NCI-H460 (cell line): ENCODE results near the gene S100A13. TPM values are rescaled to one million over a fixed set of nuclear protein-coding genes. Genes with fewer than 3 reads are reported as not detected.
"Not testable (repeated sequence)": the region's sequence is repeated elsewhere in the genome, so short reads cannot be mapped to it uniquely, and the experiment has no call there.

ENCODE experiments used
- DNase-seq: peaks from one replicate; pipeline ENCODE4 v3.0.0-alpha.2; 2016; ENCODE audit warnings: low read depth; ENCODE audit errors: extremely low read depth
- polyA plus RNA-seq: library from polyadenylated mRNA; depleted of rRNA; stranded (reverse); fragments of >200 nt; gene quantifications from 2 replicates; pipeline ENCODE4 v1.2.3, GENCODE V29; 2014; cell fraction: nucleus; rRNA removed
- total RNA-seq: library from RNA; depleted of rRNA; stranded (reverse); fragments of >200 nt; shearing (Covaris generic); gene quantifications from 2 replicates; pipeline ENCODE4 v1.2.3, GENCODE V29; 2014; rRNA removed

Gene S100A13
- 74.4 and 99.7 TPM in 2 replicates for total RNA-seq
- polyA plus RNA-seq, result 49.8 and 64.3 TPM in 2 replicates

DNA sequence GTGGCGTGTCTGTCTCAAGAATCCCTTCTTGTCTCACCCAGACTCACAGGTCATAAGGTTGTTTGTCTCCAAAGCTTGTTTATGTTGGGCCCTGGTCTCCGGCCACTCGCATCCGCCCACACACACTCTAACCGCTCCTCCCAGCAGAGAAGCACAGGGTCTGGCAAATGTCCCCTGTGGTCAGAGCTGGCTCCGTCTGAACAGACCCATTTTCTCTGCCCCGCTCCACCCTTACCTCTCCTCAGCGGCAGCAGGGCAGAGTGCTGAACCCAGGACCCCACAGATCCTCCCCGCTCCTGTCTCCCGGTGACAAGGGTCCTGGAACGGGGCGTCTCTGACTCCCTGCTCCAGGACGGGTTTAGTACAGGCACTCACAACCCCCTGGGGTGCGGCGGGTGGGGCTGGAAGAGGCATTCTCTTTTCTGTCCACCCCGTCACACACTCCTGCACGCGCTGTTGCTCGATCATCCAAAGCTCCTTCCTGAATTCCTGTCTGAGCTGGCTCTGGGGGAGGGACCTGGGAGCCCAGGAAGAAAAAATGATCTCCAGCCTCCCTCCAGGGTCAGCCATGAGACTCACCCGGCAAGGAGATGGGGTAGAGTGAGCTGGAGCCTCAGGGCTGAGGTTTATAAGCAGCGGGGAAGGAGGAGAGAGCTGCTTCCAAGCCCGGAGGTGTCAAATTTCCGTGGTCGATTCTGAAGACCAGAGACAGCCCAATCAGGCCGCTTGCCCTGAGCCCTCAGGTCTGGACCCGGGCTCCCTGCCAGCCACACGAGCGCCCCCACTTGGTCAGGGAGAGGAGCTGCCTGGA lies at the start of gene S100A13:
TSS of gene S100A13 (minus strand) at position 602 of the 811 bp plus-strand sequence. CDS start 1,033 bp downstream, outside the sequence.
- DNase-seq, result peak; percentile 87

DNA sequence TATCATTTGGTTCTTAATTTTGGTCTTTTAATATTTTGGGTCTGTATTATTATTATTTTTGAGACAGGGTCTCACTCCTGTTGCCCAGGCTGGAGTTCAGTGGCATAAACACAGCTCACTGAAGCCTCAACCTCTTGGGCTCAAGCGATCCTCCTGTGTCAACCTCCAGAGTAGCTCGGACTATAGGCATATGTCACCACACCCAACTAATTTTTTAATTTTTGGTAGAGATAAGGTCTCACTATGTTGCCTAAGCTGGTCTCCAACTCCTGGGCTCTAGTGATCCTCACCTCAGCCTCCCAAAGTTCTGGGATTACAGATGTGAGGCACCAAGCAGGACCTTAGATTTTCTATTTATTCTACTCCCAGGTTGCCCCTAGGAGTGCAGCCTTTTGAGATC lies 46.2 kb upstream of the S100A13 start:
- DNase-seq, result no peak

DNA sequence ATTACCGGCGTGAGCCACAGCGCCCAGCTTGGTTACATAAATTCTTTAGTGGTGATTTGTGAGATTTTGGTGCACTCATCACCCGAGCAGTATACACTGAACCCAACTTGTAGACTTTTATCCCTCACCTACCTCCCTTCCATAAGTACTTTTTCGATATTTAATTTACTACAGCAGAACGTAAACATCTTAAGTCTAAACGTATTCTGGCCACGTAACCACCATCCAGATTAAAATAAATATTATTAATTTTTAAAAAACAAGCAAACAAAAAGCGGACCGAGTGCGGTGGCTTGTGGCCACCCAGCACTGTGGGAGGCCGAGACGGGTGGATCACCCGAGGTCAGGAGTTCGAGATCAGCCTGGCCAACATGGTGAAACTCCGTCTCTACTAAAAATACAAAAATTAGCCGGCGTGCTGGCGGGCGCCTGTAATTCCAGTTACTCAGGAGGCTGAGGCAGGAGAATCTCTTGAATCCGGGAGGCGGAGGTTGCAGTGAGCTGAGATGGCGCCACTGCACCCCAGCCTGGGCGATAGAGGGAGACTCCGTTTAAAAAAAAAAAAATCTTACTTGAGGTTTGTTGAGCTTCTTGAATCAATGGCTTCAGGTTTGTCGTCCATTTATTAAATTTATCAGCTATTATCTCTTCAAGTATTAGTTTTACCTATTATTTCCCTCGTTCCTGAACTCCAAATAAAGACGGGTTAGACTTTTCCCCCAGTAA lies 44.5 kb upstream of the S100A13 start:
- DNase-seq, result not testable (repeated sequence)

DNA sequence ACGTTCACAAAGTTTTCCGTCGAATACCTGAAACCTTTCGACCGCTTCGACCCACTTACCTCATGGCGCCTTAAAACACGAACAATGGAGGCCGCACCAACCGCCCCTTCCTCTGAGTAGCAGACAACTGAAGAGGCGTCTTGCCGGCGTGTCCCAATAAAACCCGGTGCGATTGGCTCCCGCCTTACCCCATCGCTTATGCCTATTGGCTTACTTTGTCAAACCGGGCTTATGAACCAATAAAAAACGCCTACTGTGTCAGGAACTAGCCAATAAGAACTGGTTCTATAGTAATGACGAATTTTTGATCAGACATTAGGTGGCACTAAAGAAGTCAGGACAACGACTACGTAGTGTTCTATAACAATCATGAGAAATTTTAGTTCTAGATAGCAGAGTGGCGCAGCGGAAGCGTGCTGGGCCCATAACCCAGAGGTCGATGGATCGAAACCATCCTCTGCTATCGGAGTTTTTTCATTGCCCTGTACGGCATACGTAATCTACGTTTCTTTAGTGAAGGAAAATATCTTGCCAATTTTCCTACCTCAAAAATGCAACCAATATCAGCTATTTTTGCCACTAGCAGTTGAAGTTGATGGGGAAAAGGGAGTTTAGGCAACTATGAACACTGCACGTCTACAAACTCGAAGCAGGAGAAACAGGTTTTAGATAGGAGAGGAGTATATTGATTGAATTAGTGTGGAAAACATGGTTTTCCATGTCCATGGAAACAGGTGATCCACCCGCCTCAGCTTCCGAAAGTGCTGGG lies 43.7 kb upstream of the S100A13 start, which contains the start of gene ILF2:
TSS of gene ILF2 (minus strand) at position 135 of the 769 bp plus-strand sequence. CDS start at position 64, 71 bp downstream.
- peak; percentile 100 for DNase-seq

DNA sequence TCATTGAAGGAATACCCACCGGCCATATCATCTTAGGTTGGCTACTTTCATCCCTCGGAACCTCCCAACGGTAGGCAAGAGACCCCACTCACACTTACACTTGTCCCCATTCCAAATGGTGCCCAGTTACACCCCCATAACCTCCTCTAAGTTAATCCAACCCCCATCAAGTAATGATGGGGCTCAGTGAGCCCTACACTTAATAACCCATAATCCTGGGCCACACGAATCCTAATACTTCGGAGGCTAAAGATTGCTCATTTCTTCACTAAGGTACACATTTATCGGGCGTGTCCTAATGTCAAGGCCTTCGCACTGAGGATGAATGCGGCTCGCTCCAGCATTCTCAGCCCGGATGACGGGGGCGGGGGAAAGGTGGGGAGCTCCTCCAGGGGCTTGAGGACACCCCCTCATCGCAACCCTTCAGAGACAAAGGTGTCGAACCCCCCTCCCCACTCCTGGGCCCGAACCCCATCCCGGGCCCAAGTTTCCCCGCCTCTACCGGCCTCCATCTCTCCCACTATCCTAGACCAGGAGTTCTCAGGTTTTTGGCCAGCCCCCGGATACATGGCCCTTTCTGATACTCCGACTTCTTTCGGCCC lies 43.1 kb upstream of the S100A13 start:
- DNase-seq, result no peak

DNA sequence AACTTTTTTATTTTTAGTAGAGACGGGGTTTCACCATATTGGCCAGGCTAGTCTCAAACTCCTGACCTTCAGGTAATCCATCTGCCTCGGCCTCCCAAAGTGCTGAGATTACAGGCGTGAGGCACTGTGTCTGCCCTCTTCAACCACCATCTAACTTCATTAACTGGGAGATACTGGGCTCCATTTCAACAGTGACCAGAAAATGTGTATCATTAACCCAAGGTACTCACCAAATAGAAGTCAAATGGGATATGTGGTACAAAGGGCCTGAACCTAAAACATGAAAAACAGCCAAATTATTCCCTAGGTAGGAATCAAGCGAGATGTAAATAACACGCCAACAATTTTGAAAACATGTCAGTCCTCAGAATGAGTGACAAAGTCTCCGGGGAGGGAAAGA lies 42.3 kb upstream of the S100A13 start:
- DNase-seq, result no peak

DNA sequence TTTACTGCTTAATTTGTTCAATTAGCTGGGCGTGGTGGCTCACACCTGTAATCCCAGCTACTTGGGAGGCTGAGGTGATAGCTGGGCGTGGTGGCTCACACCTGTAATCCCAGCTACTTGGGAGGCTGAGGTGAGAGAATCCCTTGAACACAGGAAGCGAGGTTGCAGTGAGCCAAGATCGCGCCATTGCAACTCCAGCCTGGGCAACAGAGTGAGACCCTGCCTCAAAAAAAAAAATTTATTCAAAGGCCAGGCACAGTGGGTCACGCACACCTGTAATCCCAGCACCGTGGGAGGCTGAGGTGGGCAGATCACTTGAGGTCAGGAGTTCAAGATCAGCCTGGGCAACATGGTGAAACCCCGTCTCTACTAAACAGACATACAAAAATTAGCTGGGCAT lies 41.4 kb upstream of the S100A13 start:
- DNase-seq, result not testable (repeated sequence)

DNA sequence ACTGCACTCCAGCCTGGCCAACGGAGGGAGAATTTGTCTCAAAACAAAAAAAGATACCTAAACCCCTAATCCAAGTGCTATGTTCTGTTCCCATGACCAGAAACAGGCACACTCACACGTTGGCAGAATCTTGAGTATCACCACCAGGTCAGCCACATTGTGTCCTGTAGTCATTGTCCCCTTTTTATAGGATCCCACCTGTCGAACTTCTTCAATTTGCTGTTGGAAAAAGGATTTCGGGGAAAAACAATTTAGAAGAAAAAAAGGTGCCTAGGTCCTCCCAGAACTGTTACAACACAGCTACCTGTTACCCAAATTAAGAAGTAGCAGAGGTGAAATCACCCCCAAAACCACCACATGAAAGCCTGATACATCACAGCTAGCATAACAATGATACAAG lies 40.1 kb upstream of the S100A13 start:
- DNase-seq, result no peak

DNA sequence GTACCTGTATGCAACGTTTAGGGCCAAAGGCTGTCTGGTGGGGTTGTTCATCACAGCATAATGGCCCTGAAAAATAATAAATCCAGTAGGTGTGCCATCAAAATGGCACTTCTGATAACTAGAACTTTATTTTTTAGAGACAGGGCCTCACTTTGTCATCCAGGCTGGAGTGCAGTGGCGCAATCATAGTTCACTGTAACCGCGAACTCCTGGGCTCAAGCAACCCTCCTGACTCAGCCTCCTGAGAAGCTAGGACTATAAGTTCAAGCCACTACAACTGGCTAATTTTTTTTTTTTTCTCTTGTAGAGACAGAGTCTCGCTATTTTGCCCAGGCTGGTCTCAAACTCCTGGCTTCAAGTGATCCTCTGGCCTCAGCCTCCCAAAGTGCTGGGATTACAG lies 35.9 kb upstream of the S100A13 start:
- no peak for DNase-seq

DNA sequence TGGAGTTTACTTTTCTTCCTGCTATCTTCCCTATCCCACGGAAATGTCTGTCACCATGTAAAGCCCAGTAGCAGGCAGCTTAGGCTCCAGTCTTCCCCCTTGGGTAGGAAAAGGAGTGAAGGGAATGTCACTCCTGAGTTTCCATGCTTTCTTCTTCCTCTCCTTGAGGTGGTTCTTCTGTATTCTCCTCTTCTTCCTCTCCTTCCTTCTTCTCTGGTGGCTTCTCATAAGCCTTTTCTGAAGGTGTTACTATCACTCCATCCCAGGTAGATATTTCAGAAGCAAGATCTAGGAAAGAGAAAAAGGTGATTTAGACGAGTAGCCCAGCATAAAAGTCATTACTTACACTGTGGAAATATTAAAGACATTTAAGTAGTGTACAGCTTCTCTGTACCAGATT lies 35.0 kb upstream of the S100A13 start:
- DNase-seq, result no peak

DNA sequence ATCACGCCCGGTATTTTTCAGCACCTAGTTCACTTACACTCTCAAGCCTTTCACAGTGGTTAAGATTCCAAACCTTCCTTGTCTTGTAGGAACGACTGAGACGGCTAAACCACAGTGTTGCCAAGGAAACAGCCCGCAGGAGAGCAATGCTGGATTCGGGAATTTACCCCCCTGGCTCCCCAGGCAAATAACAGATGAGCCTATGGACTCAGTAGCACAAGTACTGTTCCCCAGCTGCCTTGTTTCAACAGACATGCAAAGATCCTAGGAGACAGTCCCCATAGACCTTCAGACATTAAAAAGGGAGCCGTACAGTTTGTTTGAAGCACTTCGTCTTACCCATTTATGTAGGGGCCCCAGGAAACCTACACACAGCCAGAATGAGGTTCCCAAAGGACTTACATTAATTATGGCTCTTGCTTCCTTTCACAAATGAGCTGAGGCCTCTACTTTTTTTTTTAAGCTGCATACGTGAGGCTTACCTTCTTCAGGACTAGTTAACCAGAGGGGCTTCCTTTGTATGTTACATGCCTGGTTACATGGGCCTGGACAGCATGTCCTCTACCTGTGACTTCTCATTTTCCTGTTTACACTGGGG lies 33.9 kb upstream of the S100A13 start:
- no peak for DNase-seq

DNA sequence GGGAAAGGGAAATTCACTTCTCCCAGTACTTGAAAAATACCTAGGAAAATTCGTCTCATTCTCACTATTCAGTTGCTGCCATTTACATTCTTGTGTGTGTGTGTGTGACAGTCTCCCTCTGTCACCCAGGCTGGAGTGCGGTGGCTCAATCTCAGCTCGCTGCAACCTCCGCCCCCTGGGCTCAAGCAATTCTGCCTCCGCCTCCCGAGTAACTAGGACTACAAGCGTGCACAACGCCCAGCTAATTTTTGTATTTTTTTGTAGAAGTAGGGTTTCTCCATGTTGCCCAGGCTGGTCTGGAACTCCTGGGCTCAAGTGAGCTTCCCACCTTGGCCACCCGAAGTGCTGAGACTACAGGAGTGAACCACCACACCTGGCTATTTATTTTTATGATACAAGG lies 32.4 kb upstream of the S100A13 start:
- DNase-seq, result no peak

DNA sequence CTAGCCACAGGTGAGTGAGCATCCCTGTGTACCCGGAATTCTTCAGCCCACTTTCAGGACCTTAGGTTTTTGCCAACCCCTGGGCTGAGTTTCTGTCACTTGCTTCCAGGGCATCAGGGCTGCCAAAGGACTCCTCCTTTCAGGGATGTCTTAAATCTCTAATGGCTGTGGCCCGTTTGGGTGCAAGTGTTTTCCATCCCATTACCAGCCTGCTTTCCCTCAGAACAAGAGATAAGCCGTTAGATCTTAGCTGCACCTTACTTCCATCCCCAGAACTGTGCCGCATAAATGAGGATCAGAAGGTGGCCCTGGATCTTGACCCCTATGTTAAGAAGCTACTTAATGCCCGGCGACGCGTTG lies 31.9 kb upstream of the S100A13 start:
- no peak for DNase-seq

DNA sequence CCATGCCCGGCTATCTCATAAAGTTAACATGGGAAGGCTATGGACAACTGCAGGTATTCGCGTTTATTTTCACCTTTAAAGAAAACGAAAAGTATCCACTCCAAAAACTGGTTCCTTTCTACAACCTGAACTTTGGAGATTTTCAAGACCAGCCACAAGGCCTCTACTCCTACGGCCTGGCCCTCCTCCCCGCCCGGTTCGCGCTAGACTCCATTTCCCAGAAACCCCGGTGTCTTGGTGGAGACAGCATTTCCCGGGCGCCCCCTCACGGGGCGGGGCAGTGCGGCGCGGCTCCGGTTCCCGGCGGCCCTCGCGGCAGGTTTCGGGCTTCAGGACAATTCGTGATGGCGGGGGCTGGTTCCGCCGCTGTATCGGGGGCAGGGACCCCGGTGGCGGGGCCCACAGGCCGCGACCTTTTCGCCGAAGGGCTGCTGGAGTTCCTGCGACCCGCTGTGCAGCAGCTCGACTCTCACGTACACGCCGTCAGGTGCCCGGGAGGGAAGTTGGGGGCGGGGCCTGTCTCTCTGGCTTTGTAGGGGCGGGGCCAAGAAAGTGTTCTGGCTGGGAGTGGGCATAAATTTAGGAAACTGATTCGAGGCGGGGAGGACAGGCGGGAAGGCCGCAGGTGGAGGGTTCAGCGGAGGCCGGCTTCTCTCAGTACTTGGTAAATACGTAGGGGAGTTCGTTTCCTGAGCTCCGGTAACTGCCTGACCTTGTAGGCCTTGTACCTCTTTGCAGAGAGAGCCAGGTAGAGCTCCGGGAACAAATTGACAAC lies 31.3 kb upstream of the S100A13 start, which contains the start of gene SNAPIN:
TSS of gene SNAPIN (plus strand) at position 304 of the 775 bp plus-strand sequence. CDS start at position 345, 41 bp downstream.
- DNase-seq, result peak; percentile 89

DNA sequence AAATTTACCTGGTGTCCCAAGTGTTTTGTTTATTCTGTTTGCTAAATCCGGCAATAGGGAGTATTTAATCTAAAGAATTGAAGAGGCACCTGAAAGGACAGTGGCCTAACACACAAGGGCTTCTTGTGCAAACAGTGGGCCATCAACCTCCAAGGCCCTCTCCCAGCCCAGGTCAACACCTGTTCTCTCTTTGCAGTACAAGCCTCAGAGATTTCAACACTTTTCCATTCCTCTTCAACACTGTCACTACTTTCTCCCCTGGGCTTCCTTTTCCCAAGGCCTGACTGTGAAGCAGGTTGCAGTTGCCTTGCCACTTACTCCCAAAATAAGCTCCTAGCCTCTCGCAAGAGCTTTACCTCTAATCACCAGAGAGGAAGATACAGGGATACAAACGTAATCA lies 28.0 kb upstream of the S100A13 start:
- no peak for DNase-seq

DNA sequence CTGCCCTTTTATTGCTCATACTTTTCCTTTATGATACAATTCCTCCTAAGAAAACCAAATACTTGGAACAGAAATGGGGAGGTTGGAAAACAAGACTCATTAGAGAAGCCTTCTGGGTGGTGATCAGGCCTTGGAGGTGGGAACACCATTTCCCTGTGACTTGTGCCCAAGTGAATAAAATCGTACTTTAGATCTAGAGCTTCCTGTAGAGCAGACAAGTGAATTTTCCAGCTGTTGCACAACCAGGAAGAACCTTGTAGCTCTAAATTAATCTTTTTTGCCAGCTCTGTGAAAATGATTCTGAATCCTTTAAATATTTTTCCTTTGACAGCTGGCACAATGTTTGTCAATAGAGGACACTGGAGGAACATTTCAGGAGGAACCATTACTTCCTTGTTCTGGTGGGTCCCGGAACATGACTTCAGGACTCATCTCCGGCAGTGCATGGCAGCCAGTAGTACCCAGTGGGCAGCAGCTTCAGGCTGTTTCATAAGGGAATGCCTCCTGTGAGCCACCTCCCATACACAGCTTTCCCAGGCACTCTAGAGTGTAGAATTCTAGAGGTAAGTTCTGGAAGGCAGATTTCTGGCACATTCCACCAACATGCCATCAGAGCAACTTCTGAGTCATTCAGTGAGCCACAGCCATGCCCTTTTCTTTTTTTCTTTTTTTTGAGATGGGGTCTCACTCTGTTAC lies 25.6 kb upstream of the S100A13 start:
- no peak for DNase-seq

DNA sequence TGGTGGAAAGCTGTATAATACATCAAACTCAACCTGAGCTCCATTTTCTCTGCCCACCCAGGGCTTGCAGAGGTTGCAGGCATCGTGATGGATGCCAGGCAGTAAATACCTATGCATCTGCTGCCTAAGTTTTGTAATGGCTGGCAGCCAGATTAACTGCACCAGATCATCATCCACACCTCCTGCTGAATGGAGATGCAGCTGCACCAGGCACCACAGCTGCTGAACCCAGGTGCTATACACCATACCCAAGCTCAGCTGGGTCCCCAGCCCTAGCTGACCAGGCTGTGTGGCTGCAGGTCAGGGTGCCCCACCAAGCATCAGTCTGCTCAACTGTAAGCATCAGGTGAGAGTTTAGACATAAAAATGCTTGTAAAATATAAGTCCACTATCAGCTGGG lies 24.5 kb upstream of the S100A13 start:
- DNase-seq, result no peak

DNA sequence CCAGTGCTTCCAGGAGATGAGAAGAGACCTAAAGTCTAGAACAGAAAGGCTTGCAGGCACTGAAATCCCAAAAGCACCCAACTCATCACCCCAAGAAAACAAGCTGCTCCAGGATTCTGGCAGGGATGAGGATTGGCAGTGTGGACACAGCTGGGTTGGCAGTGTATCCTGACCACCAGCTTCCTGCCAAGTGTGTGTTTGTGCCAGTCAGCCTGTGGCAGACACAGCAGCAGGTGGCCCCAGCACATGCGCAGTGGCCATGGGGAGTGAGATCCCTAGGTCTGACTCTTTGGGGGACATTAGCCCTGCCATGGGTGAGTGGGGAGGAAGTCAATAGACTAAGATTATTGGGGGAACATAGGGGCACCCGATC lies 22.5 kb upstream of the S100A13 start:
- no peak for DNase-seq
